CD14-positive monocyte (primary cell): Measurements from ENCODE around the gene TGFBR3. TPM values are rescaled to one million over a fixed set of nuclear protein-coding genes. Genes with fewer than 3 reads are reported as not detected.

Experiments used
- DNase-seq, 3 donors: peaks; one replicate each; pipeline ENCODE4 v3.0.0-alpha.2; 2011 to 2022
- H2AFZ ChIP-seq: 2 replicates; pipeline ENCODE4 v1.6.0; 2012; ENCODE audit warnings: mild to moderate bottlenecking, low read depth, low read length, inconsistent platforms; ENCODE audit not compliant: insufficient read depth, poor library complexity, severe bottlenecking
- H3K27ac ChIP-seq, 2 donors: 1 replicate in 1 of 2; 2 replicates in 1 of 2; pipeline ENCODE4 v1.5.1; 2012 to 2013; ENCODE audit warnings: low read length in 2 of 2, control low read depth in 1 of 2, inconsistent platforms in 1 of 2, low read depth in 1 of 2, mild to moderate bottlenecking in 1 of 2
- H3K27me3 ChIP-seq, 2 donors: one replicate each; pipeline versions ENCODE4 v1.6.0 to v1.6.1; 2011 to 2013; ENCODE audit warnings: low read length in 2 of 2; ENCODE audit not compliant: control insufficient read depth in 2 of 2, insufficient read depth in 2 of 2
- H3K36me3 ChIP-seq, 2 donors: replicated peaks in 1 of 2; 1 replicate in 1 of 2; 2 replicates in 1 of 2; pipeline versions ENCODE4 v1.5.1 to v1.6.1; 2012 to 2013; ENCODE audit warnings: low read length in 2 of 2, control low read depth in 1 of 2, inconsistent platforms in 1 of 2, mild to moderate bottlenecking in 1 of 2; ENCODE audit not compliant: insufficient read depth in 2 of 2, control insufficient read depth in 1 of 2
- H3K4me1 ChIP-seq, 2 donors: 1 replicate in 1 of 2; 2 replicates in 1 of 2; pipeline versions ENCODE4 v1.5.1 to v1.6.1; 2012 to 2013; ENCODE audit warnings: low read length in 2 of 2, control low read depth in 1 of 2, inconsistent platforms in 1 of 2, mild to moderate bottlenecking in 1 of 2, moderate library complexity in 1 of 2; ENCODE audit not compliant: insufficient read depth in 2 of 2, control insufficient read depth in 1 of 2
- H3K4me2 ChIP-seq: replicated peaks from 2 replicates; pipeline ENCODE3; 2012; ENCODE audit warnings: low read length, moderate library complexity, mild to moderate bottlenecking; ENCODE audit not compliant: poor library complexity, severe bottlenecking; ENCODE audit errors: extremely low read depth
- H3K4me3 ChIP-seq, 3 experiments: fragments of 200-600 bp in 1 of 3; sonication (generic) in 1 of 3; replicated peaks in 1 of 3; 1 replicate in 2 of 3; 2 replicates in 1 of 3; pipeline ENCODE4 v1.5.1; 2011 to 2013; ENCODE audit warnings: low read length in 3 of 3, mild to moderate bottlenecking in 3 of 3, control low read depth in 2 of 3, low read depth in 2 of 3, inconsistent platforms in 1 of 3, moderate library complexity in 1 of 3
- H3K79me2 ChIP-seq: 2 replicates; pipeline ENCODE4 v1.6.0; 2012; ENCODE audit warnings: mild to moderate bottlenecking, control low read depth, inconsistent platforms, low read length, moderate library complexity; ENCODE audit not compliant: insufficient read depth
- H3K9ac ChIP-seq: 2 replicates; pipeline ENCODE4 v1.6.0; 2017; ENCODE audit warnings: low read length, mild to moderate bottlenecking; ENCODE audit not compliant: insufficient read depth, poor library complexity, severe bottlenecking
- H3K9me3 ChIP-seq, 2 donors: replicated peaks in 1 of 2; 1 replicate in 1 of 2; 2 replicates in 1 of 2; pipeline versions ENCODE4 v1.5.1 to v1.6.1; 2012 to 2013; ENCODE audit warnings: low read length in 2 of 2, control low read depth in 1 of 2; ENCODE audit not compliant: control insufficient read depth in 1 of 2, insufficient read depth in 1 of 2
- H4K20me1 ChIP-seq: 2 replicates; pipeline ENCODE4 v1.6.0; 2012; ENCODE audit warnings: mild to moderate bottlenecking, low read length, control low read depth, moderate library complexity; ENCODE audit not compliant: insufficient read depth
- H3K27ac Mint-ChIP-seq, 7 donors: one replicate each; pipeline ENCODE4 v1.8.0; 2020; ENCODE audit warnings: mild to moderate bottlenecking in 7 of 7, mixed read lengths in 7 of 7, moderate library complexity in 6 of 7, inconsistent platforms in 2 of 7
- H3K27me3 Mint-ChIP-seq, 3 donors: one replicate each; pipeline ENCODE4 v1.8.0; 2021 to 2022; ENCODE audit warnings: low read depth in 3 of 3, mild to moderate bottlenecking in 3 of 3, mixed read lengths in 3 of 3, moderate library complexity in 3 of 3, inconsistent platforms in 1 of 3
- H3K36me3 Mint-ChIP-seq, 2 donors: one replicate each; pipeline ENCODE4 v1.8.0; 2020; ENCODE audit warnings: mixed read lengths in 2 of 2, inconsistent platforms in 1 of 2, mild to moderate bottlenecking in 1 of 2
- H3K4me1 Mint-ChIP-seq: one replicate; pipeline ENCODE4 v1.8.0; 2020; ENCODE audit warnings: mild to moderate bottlenecking, mixed read lengths
- H3K4me3 Mint-ChIP-seq, 2 donors: one replicate each; pipeline ENCODE4 v1.8.0; 2020; ENCODE audit warnings: mild to moderate bottlenecking in 2 of 2, mixed read lengths in 2 of 2, moderate library complexity in 1 of 2
- H3K9me3 Mint-ChIP-seq, 7 donors: one replicate each; pipeline ENCODE4 v1.8.0; 2020 to 2022; ENCODE audit warnings: mixed read lengths in 7 of 7, mild to moderate bottlenecking in 6 of 7, moderate library complexity in 6 of 7, inconsistent platforms in 2 of 7
- CTCF ChIP-seq: fragments of 200-600 bp; IDR thresholded peaks from one replicate; pipeline ENCODE4 v1.8.0; 2022; ENCODE audit warnings: antibody characterized with exemption, mild to moderate bottlenecking
- WGBS: methylation state at CpG from one replicate; pipeline ENCODE4 v1.1.5; 2013; ENCODE audit warnings: missing lambda C conversion rate; ENCODE audit not compliant: insufficient coverage; 5-methylcytosine and 5-hydroxymethylcytosine counted together
- intact Hi-C, 2 donors: fragments of 100-400 bp; cut with micrococcal nuclease; formaldehyde crosslinking; loops; one replicate each; pipeline versions ENCODE4 v1.15.0 to v1.15.1; 2023
- polyA plus RNA-seq, 3 donors: library from polyadenylated mRNA; depleted of rRNA in 1 of 3; unstranded in 2 of 3; stranded (reverse) in 1 of 3; fragments of 300-500 nt in 2 of 3; fragments of >200 nt in 1 of 3; fragmentation: Illumina TruSeq in 2 of 3; gene quantifications; 1 replicate in 2 of 3; 2 replicates in 1 of 3; pipeline ENCODE4 v1.2.3, GENCODE V29; 2012 to 2021

TGFBR3 gene
- polyA plus RNA-seq, 3 donors: 0.09 to 0.28 (median 0.20) TPM

DNA sequence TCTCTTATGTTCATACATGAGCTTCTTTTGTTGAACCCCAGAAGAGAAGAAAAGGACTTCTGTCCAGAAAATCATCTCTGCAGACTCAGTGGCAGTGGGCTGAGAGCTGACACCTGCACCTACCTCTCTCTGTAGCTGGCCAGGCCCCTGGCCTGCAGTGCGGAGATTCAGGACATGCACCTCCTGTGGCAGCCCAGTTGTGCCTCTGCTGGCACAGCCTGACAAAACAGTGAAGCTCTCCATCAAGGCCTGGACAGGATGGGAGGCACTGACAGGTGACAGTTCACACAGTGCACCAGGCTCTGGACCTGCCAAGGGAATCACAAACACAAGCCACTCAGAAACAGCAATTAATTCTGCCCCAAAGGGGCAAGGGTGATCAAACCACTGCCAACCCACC is 88.8 kb downstream of the TGFBR3 start:
- Histone ChIP-seq H2AFZ (no peak overlapping the region), H3K27me3 (no peaks in the 10 kb centered on the region), H3K9ac (no peak overlapping the region), H3K79me2 (no peaks in the 10 kb centered on the region), H3K9me3 (no peaks in the 10 kb centered on the region), H3K4me1 (no peaks in the 10 kb centered on the region), H4K20me1 (no peaks in the 10 kb centered on the region), H3K36me3 (no peaks in the 10 kb centered on the region), H3K27ac (no peak overlapping the region), H3K4me2 (no peak overlapping the region), H3K4me3 (no peak overlapping the region)
- no peak for TF ChIP-seq CTCF
- intact Hi-C loops: no loop called here
- Mint-ChIP-seq H3K4me1 (peaks cover 5% of the 10 kb centered on the region), H3K27ac (no peak overlapping the region), H3K4me3 (no peak overlapping the region), H3K27me3 (peaks cover under 1 to 3% (median 2%) of the 10 kb centered on the region in 3 donors), H3K9me3 (peaks cover 0 to 5% (median 0%) of the 10 kb centered on the region in 7 donors), H3K36me3 (no peaks in the 10 kb centered on the region)
- DNase-seq: no peak
- 90% methylated on average over 1 of the region's 1 CpG for WGBS

GRCh38 chr1:91796390-91796654 is 89.6 kb downstream of the TGFBR3 start:
- peaks cover 0 to 2% (median 0%) of the 10 kb centered on the region in 3 donors for H3K27me3 Mint-ChIP-seq
- H3K79me2 ChIP-seq: no peaks in the 10 kb centered on the region
- H3K27ac ChIP-seq: no peak overlapping the region
- DNase-seq: no peak
- H2AFZ ChIP-seq: no peak overlapping the region
- H3K4me3 ChIP-seq: no peak overlapping the region
- intact Hi-C loops: no loop called here
- no peaks in the 10 kb centered on the region for H3K27me3 ChIP-seq
- no peak overlapping the region for H3K9ac ChIP-seq
- no peak for TF ChIP-seq CTCF
- no peaks in the 10 kb centered on the region for H3K36me3 ChIP-seq
- H4K20me1 ChIP-seq: no peaks in the 10 kb centered on the region
- peaks cover 5% of the 10 kb centered on the region for H3K4me1 Mint-ChIP-seq
- H3K4me2 ChIP-seq: no peak overlapping the region
- no peak overlapping the region for H3K27ac Mint-ChIP-seq
- no peaks in the 10 kb centered on the region for H3K36me3 Mint-ChIP-seq
- peaks cover 0 to 5% (median 0%) of the 10 kb centered on the region in 7 donors for H3K9me3 Mint-ChIP-seq
- H3K4me1 ChIP-seq: no peaks in the 10 kb centered on the region
- no CpG with 5 or more reads among the region's 4 CpGs for WGBS
- H3K4me3 Mint-ChIP-seq: no peak overlapping the region
- H3K9me3 ChIP-seq: no peaks in the 10 kb centered on the region
